ENCODE data around the gene EEF1AKMT1.

DNA sequence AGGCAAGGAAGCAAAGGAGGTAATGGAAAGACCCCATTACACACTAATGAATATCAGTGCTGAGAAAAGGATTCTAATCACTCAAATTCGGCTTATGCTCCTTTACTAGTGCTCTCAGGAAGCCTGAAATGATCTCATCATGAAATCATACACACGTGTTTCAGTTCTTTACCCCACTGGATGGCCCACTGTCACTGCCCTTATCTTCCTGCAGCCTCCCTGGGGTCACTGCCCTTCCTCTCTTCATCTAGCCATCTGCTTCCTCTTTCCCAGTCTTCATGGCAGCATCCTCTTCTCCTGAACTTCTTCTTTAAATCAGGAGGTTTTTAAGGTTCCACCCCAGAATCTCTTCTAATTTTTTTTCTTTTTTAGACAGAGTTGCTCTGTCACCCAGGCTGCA lies 27.9 kb upstream of the EEF1AKMT1 start:
- no peak for TF ChIP-seq CTCF (IDR thresholded peaks at IDR 0.05)
- no peak for TF ChIP-seq POLR2AphosphoS5 (IDR thresholded peaks at IDR 0.05)
- no peak for TF ChIP-seq POLR2A (IDR thresholded peaks at IDR 0.05)

Measured in transverse colon (tissue), 4 donors.